ENCODE measurements around the gene CEP57L1.
"Not testable (repeated sequence)": the region's sequence is repeated elsewhere in the genome, so short reads cannot be mapped to it uniquely, and the experiment has no call there.

CEP57L1 gene

GRCh38 chr6:109075934-109076333, 19.4 kb upstream of the CEP57L1 start:
- DNase-seq = no peak

GRCh38 chr6:109076377-109076776, 18.9 kb upstream of the CEP57L1 start:
- DNase-seq = no peak

- DNase-seq = no peak
These were observed 15.3 kb upstream of the CEP57L1 start for GRCh38 chr6:109079981-109080380.

GRCh38 chr6:109081026-109081425, 14.3 kb upstream of the CEP57L1 start:
- DNase-seq = no peak

GRCh38 chr6:109081516-109082187, 13.7 kb upstream of the CEP57L1 start:
- no peak for DNase-seq

GRCh38 chr6:109082188-109082577, 13.1 kb upstream of the CEP57L1 start:
- no peak for DNase-seq

- no peak for DNase-seq
These were observed 11.7 kb upstream of the CEP57L1 start for GRCh38 chr6:109083657-109084056.

GRCh38 chr6:109084146-109084545, 11.2 kb upstream of the CEP57L1 start:
- DNase-seq = not testable (repeated sequence)

- no peak for DNase-seq
These were observed 7.5 kb upstream of the CEP57L1 start for GRCh38 chr6:109087661-109088264.

- no peak for DNase-seq
These were observed 6.3 kb upstream of the CEP57L1 start for GRCh38 chr6:109088995-109089394.

GRCh38 chr6:109091314-109092024, 3.8 kb upstream of the CEP57L1 start:
- DNase-seq = no peak

GRCh38 chr6:109092074-109092473, 3.2 kb upstream of the CEP57L1 start:
- no peak for DNase-seq

GRCh38 chr6:109093732-109094415, 1.4 kb upstream of the CEP57L1 start:
- no peak for DNase-seq

- DNase-seq = peak; percentile 90
These were observed 781 bp upstream of the CEP57L1 start, which contains the start of gene SESN1 for GRCh38 chr6:109094416-109095035. SESN1 (minus strand) TSS chr6:109094846; CDS start chr6:109094073, 773 bp downstream.

GRCh38 chr6:109095835-109096084, 453 bp downstream of the CEP57L1 start:
- DNase-seq = no peak

GRCh38 chr6:109096208-109096607, 901 bp downstream of the CEP57L1 start:
- no peak for DNase-seq

GRCh38 chr6:109097661-109098060, 2.4 kb downstream of the CEP57L1 start:
- no peak for DNase-seq

GRCh38 chr6:109102762-109103161, 7.5 kb downstream of the CEP57L1 start:
- DNase-seq = no peak

GRCh38 chr6:109103942-109104341, 8.6 kb downstream of the CEP57L1 start:
- DNase-seq = no peak

GRCh38 chr6:109104512-109104911, 9.2 kb downstream of the CEP57L1 start:
- DNase-seq = no peak

- DNase-seq = no peak
These were observed 10.4 kb downstream of the CEP57L1 start for GRCh38 chr6:109105681-109106080.

- DNase-seq = not testable (repeated sequence)
These were observed 14.4 kb downstream of the CEP57L1 start for GRCh38 chr6:109109663-109110062.

GRCh38 chr6:109112663-109113062, 17.4 kb downstream of the CEP57L1 start:
- not testable (repeated sequence) for DNase-seq
